ENCODE results near the gene RANBP2.

- TF ChIP-seq CTCF (IDR thresholded peaks at IDR 0.05; ENCODE audit: low read depth, low read length, poor library complexity, severe bottlenecking) (no peak), EZH2phosphoT487 (IDR thresholded peaks at IDR 0.05; ENCODE audit: borderline replicate concordance, low read length) (no peak)
Observed at GRCh38 chr2:108707300-108707699, 12.0 kb upstream of the RANBP2 start.
